ENCODE results near the gene NPEPL1. TPM values are rescaled to one million over a fixed set of nuclear protein-coding genes. Genes with fewer than 3 reads are reported as not detected.

NPEPL1 gene
- total RNA-seq, 1 donor from 2014 or later: 22.3 TPM

DNA sequence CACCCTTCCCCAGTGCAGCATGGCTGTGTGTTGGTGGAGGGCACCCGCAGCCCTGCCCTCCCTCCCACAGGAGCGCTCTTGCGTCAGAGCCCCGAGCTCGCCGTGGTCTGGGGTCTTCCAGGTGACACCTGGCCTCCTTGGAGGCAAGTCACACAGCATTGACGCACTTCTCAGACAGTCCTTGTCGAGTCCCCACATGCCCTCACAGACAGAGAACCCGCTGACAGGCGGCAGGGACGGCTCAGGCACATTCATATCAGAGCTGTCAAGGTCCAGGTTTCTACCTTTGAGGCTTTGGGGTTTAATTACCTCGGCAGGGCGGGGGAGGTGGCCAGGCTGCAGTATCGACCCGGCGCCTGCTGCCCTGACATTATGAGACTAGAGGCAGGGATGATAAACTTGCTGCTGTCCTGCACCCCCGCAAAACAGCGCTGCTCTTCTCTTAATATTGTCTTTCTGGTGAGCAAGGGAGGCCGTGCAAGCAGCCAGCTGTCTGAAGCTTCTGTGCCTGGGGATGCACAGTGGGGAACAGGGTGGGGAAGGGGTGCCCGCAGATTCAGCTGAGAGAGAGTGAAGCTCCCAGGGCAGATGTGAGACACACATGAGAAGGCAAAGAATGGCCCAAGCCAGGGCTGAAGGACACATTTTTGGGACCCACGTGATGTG is 4.7 kb downstream of the NPEPL1 start:
- no peaks in the 10 kb centered on the region for H3K9me3 Mint-ChIP-seq
- no peak for DNase-seq
- H3K4me3 Mint-ChIP-seq: no peak overlapping the region
- peaks cover 12% of the 10 kb centered on the region for H3K4me1 Mint-ChIP-seq
- intact Hi-C loops (cut with micrococcal nuclease): no loop called here
- peaks cover 9% of the 10 kb centered on the region for H3K36me3 Mint-ChIP-seq (ENCODE audit: low read depth)
- no peaks in the 10 kb centered on the region for H3K27me3 Mint-ChIP-seq
- no peak overlapping the region for H3K27ac Mint-ChIP-seq

DNA sequence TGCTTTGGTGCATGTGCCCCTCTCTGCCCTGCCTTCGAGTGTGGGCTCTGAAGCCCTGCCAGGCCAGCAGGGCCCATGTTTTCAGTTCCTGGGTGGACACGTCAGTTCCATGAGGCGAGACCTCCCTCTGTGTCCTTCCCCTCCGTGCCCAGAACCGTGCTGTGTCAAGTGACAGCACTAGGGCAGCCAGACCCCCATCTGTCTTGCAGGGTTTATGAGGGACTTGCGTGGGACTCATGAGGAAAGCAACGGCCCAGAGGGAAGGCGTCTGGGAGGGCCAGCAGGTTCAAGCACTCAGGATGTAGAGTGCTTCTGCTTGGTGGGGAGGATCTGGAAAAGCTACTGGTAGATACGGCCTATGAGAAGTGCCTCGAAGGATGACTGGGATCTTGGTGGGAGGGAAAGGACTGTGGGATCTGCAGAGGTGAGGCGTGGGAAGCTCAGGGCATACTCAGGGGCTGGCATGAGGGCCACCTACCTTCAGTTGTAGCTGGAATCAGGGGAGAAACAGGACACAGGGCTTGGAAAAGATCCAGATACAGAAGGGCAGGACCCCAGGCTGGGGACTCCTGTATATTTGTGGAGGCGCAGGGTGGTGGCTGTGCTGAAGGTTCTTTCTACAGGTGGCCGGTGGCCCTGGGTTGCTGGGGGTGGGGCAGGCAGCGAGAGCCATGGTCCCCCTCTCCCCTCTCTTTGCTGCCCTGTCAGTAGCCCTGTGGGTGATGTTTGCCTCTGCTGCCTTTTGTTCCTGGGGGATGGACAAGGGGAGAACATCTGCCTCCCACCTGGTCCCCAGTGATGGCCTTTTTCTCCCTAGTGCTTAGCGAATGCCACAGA is 5.5 kb downstream of the NPEPL1 start:
- H3K9me3 Mint-ChIP-seq: no peaks in the 10 kb centered on the region
- no peak for DNase-seq
- H3K27me3 Mint-ChIP-seq: no peaks in the 10 kb centered on the region
- no peak overlapping the region for H3K4me3 Mint-ChIP-seq
- intact Hi-C loops (cut with micrococcal nuclease): no loop called here
- H3K36me3 Mint-ChIP-seq (ENCODE audit: low read depth): peaks cover 13% of the 10 kb centered on the region
- H3K4me1 Mint-ChIP-seq: peaks cover 12% of the 10 kb centered on the region
- H3K27ac Mint-ChIP-seq: no peak overlapping the region

DNA sequence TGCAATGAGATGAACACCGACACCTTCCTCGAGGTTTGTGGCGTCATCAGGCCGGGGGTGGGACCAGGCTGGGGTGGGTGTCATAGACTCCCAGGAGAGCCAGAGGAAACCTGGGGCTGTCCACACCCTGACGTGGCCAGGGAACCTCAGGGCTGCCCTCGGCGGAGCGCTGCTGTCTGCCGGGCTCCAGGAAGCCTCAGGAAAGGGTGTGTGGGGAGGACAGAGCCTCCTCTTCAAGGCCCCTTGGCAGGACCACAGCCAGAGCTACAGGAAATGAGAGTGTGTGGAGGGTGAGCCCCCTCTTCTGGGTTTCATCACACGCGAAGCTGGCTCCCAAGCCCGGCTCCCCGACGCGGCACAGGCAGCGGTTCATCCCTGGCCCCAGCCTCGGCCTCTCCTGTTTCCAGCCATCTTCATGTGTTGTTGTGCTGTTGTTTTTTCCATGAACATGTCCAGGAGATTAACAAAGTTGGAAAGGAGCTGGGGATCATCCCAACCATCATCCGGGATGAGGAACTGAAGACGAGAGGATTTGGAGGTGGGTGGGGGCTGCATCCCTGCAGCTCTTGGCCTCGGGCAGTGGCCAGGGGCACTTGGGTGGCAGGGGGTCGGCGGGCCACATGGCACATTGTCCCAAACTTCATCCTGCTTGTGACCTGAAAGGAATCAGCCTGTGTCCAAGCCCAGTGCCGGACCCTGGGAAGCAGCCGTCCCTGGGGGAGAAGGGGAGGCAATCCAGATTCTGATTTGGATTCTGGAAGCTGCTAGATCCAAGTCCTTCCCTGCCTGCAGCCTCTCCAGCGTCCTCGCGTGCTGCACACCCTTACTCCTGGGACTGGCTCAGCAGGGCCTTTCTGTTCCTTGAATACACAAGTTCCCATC is 6.4 kb downstream of the NPEPL1 start:
- Mint-ChIP-seq H3K4me3 (no peak overlapping the region), H3K27me3 (no peaks in the 10 kb centered on the region), H3K4me1 (peaks cover 9% of the 10 kb centered on the region), H3K9me3 (no peaks in the 10 kb centered on the region), H3K36me3 (ENCODE audit: low read depth) (peaks cover 19% of the 10 kb centered on the region), H3K27ac (no peak overlapping the region)
- no peak for DNase-seq
- intact Hi-C loops (cut with micrococcal nuclease): no loop called here

DNA sequence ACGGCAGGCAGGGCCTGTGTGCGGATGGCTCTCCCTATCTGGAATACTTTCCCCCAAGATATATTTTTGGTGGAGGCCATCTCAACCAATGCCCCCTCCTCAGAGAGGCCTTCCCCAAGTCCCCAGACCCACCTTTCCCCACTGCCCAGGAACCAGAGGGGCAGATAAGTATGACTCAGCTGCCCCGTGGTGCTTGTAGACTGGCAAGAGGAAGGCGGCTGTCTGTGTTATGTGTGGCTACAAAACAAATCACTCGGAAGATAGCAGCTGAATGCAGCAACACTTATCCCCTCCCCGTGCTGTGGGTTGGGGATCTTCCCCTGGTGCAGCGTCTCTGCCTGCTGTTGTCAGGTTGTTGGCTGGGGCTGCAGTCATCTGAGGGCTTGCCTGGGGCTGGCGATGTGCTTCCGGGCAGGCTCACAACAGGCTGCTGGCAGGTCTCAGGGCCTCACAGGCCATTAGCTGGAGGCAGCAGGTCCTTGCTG is 7.1 kb downstream of the NPEPL1 start:
- H3K9me3 Mint-ChIP-seq: no peaks in the 10 kb centered on the region
- intact Hi-C loops (cut with micrococcal nuclease): no loop called here
- peaks cover 21% of the 10 kb centered on the region for H3K36me3 Mint-ChIP-seq (ENCODE audit: low read depth)
- DNase-seq: no peak
- no peaks in the 10 kb centered on the region for H3K27me3 Mint-ChIP-seq
- H3K4me3 Mint-ChIP-seq: no peak overlapping the region
- H3K4me1 Mint-ChIP-seq: peaks cover 8% of the 10 kb centered on the region
- peak overlapping the region; percentile 21 for H3K27ac Mint-ChIP-seq

DNA sequence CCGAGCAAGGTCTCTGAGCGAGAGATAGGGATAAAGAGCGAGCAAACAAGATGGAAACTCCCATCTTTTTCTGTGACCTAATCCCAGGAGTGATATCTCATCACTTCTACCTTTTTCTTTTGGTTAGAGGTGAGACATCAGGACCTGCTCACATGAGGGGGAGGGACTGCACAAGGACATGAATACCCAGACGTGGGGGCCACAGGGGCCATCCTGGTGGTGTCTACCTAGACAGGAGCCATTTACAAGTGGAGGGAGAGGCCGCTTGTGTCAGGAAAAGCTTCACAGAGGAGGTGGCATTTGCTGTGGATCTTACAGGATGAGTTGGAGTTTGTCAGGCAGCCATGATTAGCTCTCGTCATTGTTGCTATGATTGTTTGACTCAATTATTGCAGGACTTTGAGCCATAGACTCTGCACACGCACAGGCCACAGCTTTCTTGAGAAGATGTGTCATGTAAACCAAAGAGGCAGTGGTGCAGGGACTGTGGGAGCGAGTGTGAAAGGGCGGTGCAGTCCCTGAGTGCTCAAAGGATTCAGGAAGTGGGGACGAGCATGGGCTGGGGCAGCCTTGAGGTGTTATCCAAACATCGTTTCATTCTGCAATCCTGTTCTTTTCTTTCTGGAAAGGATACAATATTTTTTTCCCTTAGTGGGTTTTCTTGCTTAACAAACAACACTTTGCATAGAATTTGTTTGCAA is 7.7 kb downstream of the NPEPL1 start:
- intact Hi-C loops (cut with micrococcal nuclease): no loop called here
- H3K27me3 Mint-ChIP-seq: no peaks in the 10 kb centered on the region
- no peak overlapping the region for H3K4me3 Mint-ChIP-seq
- peaks cover 8% of the 10 kb centered on the region for H3K4me1 Mint-ChIP-seq
- H3K9me3 Mint-ChIP-seq: no peaks in the 10 kb centered on the region
- peak overlapping the region; percentile 21 for H3K27ac Mint-ChIP-seq
- no peak for DNase-seq
- peaks cover 23% of the 10 kb centered on the region for H3K36me3 Mint-ChIP-seq (ENCODE audit: low read depth)

DNA sequence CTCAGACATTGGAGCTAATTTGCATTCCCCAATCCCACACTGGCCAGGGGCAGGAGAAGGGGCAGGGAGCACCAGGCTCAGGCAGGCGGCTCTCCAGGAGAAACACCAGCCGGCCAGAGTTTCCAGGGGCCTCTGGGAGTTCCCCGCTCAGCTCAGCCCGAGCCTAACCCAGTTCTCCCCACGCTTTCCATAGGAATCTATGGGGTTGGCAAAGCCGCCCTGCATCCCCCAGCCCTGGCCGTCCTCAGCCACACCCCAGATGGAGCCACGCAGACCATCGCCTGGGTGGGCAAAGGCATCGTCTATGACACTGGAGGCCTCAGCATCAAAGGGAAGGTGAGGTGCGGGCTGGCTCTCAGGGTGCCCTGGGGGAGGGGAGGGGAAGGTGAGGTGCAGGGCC is 8.2 kb downstream of the NPEPL1 start:
- H3K9me3 Mint-ChIP-seq: no peaks in the 10 kb centered on the region
- no peaks in the 10 kb centered on the region for H3K27me3 Mint-ChIP-seq
- no peak overlapping the region for H3K4me3 Mint-ChIP-seq
- peaks cover 24% of the 10 kb centered on the region for H3K36me3 Mint-ChIP-seq (ENCODE audit: low read depth)
- H3K27ac Mint-ChIP-seq: peak overlapping the region; percentile 21
- intact Hi-C loops (cut with micrococcal nuclease): no loop called here
- no peak for DNase-seq
- peaks cover 8% of the 10 kb centered on the region for H3K4me1 Mint-ChIP-seq

DNA sequence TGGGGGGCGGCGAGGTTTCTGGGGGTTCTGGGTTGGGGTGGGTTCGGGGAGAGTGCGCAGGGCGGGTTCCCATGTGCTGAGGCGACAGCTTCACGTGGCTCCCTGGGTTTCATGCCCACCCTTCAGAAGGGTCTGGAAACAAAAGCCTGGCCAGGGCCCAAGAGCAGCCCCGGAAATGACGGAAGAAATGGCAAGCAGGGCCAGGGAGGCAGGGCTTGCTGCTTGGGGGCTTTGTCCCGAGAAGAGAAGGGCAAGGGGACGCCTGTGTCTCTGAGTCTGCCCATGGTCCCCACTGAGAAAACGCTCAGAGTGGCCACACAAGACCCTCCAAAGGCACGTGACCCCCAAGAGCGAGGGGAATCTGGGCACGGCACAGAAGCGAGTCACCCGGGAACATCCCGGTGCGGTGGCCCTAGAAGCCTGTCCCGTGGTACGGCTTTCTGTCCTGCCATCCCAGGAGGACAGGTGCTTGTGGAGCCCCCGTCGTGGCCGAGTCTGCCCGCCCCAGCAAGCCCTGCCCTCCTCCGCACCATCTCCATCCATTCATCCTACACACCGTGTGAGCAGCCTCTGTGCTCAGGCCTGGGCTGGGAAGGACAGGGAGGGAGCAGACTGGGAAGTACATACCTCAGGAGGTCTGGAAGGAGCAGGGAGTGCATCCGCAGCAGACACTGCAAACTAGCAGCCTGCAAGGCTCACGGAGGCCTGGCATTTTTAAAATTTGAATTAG is 9.0 kb downstream of the NPEPL1 start:
- DNase-seq: no peak
- peaks cover 8% of the 10 kb centered on the region for H3K4me1 Mint-ChIP-seq
- H3K36me3 Mint-ChIP-seq (ENCODE audit: low read depth): peaks cover 24% of the 10 kb centered on the region
- no peak overlapping the region for H3K27ac Mint-ChIP-seq
- no peak overlapping the region for H3K4me3 Mint-ChIP-seq
- H3K27me3 Mint-ChIP-seq: no peaks in the 10 kb centered on the region
- no peaks in the 10 kb centered on the region for H3K9me3 Mint-ChIP-seq
- intact Hi-C loops (cut with micrococcal nuclease): no loop called here

DNA sequence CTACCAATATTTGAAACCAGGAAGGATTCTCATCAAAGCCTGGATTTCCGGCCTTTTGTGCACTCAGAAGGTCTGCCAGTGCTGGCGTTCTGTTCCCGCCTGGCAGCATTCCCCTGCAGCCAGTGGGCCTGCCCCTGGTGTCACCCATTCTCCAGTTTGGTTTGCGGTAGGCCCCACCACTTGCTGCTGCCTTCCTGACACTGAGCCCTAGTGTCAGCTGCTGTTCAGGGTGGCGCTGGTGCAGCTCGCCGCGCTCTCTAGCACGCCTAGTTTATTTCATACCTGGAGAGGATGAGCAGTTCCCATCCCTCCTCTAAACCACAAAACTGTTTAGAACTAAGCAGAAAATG is 9.5 kb downstream of the NPEPL1 start:
- H3K4me3 Mint-ChIP-seq: no peak overlapping the region
- intact Hi-C loops (cut with micrococcal nuclease): no loop called here
- H3K4me1 Mint-ChIP-seq: peaks cover 8% of the 10 kb centered on the region
- DNase-seq: no peak
- H3K27me3 Mint-ChIP-seq: no peaks in the 10 kb centered on the region
- H3K36me3 Mint-ChIP-seq (ENCODE audit: low read depth): peaks cover 24% of the 10 kb centered on the region
- no peaks in the 10 kb centered on the region for H3K9me3 Mint-ChIP-seq
- H3K27ac Mint-ChIP-seq: no peak overlapping the region

DNA sequence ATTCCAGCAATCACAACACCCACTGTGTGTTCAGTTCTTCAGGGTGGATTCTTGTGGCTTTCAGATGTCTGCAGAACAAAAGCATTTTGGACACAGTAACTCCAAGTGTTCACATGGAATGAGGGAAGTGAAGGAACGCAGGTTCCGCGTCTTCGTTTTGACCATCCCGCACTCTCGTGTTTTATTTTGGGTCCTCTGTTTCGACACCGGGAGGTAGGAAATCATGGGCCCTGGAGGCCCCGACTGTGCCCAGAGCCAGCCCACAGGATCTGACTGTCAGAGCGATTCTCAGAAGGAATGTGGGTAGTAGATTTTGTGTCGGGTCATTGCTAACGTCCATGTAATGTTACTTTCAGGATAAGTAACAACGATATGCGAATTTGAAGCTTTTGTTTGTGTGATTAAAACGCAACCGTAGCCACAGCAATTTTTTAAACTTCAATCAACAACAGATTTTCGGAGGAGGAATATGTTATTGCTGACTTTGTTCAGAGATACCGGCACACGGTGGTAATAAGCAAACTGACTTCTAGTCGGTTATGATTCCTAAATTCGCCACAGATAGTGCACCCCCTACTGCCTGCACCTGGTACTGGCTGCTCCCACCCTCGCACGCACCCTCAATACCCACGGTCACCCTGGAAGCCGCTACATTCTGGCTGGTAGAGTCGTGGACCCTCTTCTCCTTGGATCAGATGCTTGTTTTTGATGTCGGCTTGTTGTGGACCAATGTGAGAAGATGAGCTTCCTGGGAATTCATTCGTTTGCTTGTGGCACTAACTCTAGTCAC is 10.5 kb downstream of the NPEPL1 start:
- Mint-ChIP-seq H3K36me3 (ENCODE audit: low read depth) (peaks cover 22% of the 10 kb centered on the region), H3K27ac (no peak overlapping the region), H3K27me3 (no peaks in the 10 kb centered on the region), H3K4me1 (peaks cover 7% of the 10 kb centered on the region), H3K4me3 (no peak overlapping the region), H3K9me3 (no peaks in the 10 kb centered on the region)
- intact Hi-C loops (cut with micrococcal nuclease): no loop called here
- peak; percentile 73 for DNase-seq

DNA sequence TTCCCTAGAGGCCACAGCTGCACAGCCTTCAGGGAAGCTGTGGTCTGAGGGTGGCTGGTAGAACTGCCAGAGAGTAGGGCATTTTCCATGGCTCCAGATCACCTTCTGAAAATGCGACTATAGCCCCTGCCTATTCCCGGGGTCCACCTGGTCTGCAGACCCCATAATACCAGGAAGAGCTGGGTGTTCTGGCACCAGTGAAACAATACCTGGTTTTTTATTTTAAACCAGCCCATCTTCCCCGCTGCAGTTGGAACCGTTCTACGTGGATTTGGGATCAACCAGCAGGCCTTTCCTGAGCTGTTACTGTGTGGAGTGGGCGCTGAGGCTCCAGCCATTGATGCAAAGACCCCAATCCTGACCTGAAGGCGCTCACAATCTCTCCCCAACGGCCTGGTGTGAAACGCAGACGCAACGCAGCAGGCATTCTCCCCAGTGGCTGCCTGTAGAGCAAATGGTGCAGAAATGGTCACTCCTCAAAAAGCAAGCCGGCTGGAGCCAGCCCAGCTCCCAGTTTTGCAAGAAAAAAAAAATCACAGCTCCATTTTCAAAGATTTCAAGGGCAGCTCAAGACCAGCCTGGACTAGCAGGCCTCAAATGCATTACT is 11.3 kb downstream of the NPEPL1 start:
- intact Hi-C loops (cut with micrococcal nuclease): no loop called here

DNA sequence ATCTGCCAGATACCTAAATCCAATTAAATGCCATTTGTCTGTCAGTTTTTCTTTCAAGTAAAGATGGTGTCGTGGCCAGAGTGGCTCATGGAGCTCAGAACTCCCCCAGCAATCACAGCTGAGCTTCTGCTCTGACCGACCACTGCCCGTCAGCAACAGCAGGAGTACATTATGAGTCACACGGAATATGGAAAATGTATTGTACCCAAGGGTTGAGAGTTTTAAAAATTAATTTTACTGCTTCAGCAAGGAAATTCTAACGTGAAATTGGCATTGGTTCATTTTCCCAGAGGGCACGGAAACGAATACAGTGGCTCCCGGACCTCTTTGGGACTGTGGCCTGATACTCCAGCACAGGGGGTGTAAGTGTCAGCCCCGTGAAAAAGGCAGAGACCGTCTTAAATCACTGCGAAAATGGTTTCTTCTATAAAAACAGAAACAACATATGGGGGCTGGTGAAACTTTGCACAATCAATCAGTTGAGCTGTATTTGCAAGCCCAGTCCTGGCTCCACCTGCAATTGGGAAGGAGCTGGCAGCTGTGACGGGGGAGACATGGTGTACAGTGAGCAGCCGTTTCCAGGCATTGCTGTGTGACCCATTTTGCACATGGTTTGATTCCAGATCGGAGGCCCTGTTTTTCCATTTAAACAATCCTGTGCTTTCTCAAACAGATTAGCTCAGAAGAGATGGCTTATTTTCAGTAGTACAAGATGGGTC is 12.8 kb downstream of the NPEPL1 start:
- H3K4me3 Mint-ChIP-seq: no peak overlapping the region
- no peaks in the 10 kb centered on the region for H3K27me3 Mint-ChIP-seq
- DNase-seq: no peak
- H3K27ac Mint-ChIP-seq: no peak overlapping the region
- H3K9me3 Mint-ChIP-seq: no peaks in the 10 kb centered on the region
- H3K4me1 Mint-ChIP-seq: peaks cover under 1% of the 10 kb centered on the region
- intact Hi-C loops (cut with micrococcal nuclease): no loop called here
- H3K36me3 Mint-ChIP-seq (ENCODE audit: low read depth): peaks cover 18% of the 10 kb centered on the region

More for the DNA sequence above, 11.3 kb downstream of the NPEPL1 start:
- no peak overlapping the region for H3K27ac Mint-ChIP-seq
- peaks cover 21% of the 10 kb centered on the region for H3K36me3 Mint-ChIP-seq (ENCODE audit: low read depth)
- H3K27me3 Mint-ChIP-seq: no peaks in the 10 kb centered on the region
- peaks cover 5% of the 10 kb centered on the region for H3K4me1 Mint-ChIP-seq
- no peak overlapping the region for H3K4me3 Mint-ChIP-seq
- H3K9me3 Mint-ChIP-seq: no peaks in the 10 kb centered on the region
- no peak for DNase-seq
